Smooth muscle cell of the pulmonary artery (primary cell): Measurements from ENCODE around the gene HBZ. TPM values are rescaled to one million over a fixed set of nuclear protein-coding genes. Genes with fewer than 3 reads are reported as not detected.

Experiments
- total RNA-seq: library from RNA; depleted of rRNA; stranded (reverse); fragments of >200 nt; gene quantifications from 2 replicates; pipeline ENCODE4 v1.2.3, GENCODE V29; 2014

HBZ gene
- total RNA-seq, result not detected in 2 replicates

GRCh38 chr16:152141-153128 is at the start of gene HBZ:
Gene HBZ (plus strand): TSS chr16:152644. CDS start chr16:152910, 266 bp downstream.

GRCh38 chr16:165539-166374 is 13.3 kb downstream of the HBZ start, which contains the start of gene HBM:
Gene HBM (plus strand): TSS chr16:165978. CDS start chr16:165998, 20 bp downstream.

GRCh38 chr16:172374-172941 is 20.0 kb downstream of the HBZ start, which contains the start of gene HBA2:
Gene HBA2 (plus strand): TSS chr16:172876. CDS start chr16:172913, 37 bp downstream.

GRCh38 chr16:176477-177382 is 24.3 kb downstream of the HBZ start, which contains the start of gene HBA1:
Gene HBA1 (plus strand): TSS chr16:176680. CDS start chr16:176717, 37 bp downstream.

GRCh38 chr16:180101-180675 is 27.7 kb downstream of the HBZ start, which contains the start of gene HBQ1:
Gene HBQ1 (plus strand): TSS chr16:180459. CDS start chr16:180487, 28 bp downstream.

Other genes starting within 250 kb of the HBZ start
- 2.3 and 4.3 TPM in 2 replicates for gene POLR3K, start 99.0 kb upstream of the HBZ start, total RNA-seq
- 13.2 and 13.9 TPM in 2 replicates for gene SNRNP25, start 98.8 kb upstream of the HBZ start, total RNA-seq
- gene RHBDF1, start 80.0 kb upstream of the HBZ start, total RNA-seq, result 67.0 and 69.4 TPM in 2 replicates
- 130 and 148 TPM in 2 replicates for gene MPG, start 74.4 kb upstream of the HBZ start, total RNA-seq
- 13.4 and 18.5 TPM in 2 replicates for gene NPRL3, start 14.0 kb upstream of the HBZ start, total RNA-seq
- gene HBM, start 13.3 kb downstream of the HBZ start, total RNA-seq, result not detected in 2 replicates
- not detected in 2 replicates for gene HBA2, start 20.2 kb downstream of the HBZ start, total RNA-seq
- not detected in 2 replicates for gene HBA1, start 24.0 kb downstream of the HBZ start, total RNA-seq
- not detected in 2 replicates for gene HBQ1, start 27.8 kb downstream of the HBZ start, total RNA-seq
- gene LUC7L, start 76.8 kb downstream of the HBZ start, total RNA-seq, result 25.8 and 31.5 TPM in 2 replicates
- gene FAM234A, start 82.2 kb downstream of the HBZ start, total RNA-seq, result 171 and 191 TPM in 2 replicates
- gene RGS11, start 123.3 kb downstream of the HBZ start, total RNA-seq, result 4.0 and 6.3 TPM in 2 replicates
- gene ARHGDIG, start 127.9 kb downstream of the HBZ start, total RNA-seq, result 1.1 and 1.4 TPM in 2 replicates
- 1.6 and 1.7 TPM in 2 replicates for gene PDIA2, start 130.5 kb downstream of the HBZ start, total RNA-seq
- gene AXIN1, start 200.1 kb downstream of the HBZ start, total RNA-seq, result 20.3 and 26.9 TPM in 2 replicates
- 37.6 and 39.2 TPM in 2 replicates for gene MRPL28, start 217.9 kb downstream of the HBZ start, total RNA-seq
- gene PGAP6, start 229.3 kb downstream of the HBZ start, total RNA-seq, result 64.9 and 113 TPM in 2 replicates
- gene NME4, start 244.6 kb downstream of the HBZ start, total RNA-seq, result 81.9 and 94.9 TPM in 2 replicates
- gene DECR2, start 249.2 kb downstream of the HBZ start, total RNA-seq, result 11.5 and 12.5 TPM in 2 replicates